ENCODE data around the gene MTO1. TPM values are rescaled to one million over a fixed set of nuclear protein-coding genes. Genes with fewer than 3 reads are reported as not detected.
"Not testable (repeated sequence)": the region's sequence is repeated elsewhere in the genome, so short reads cannot be mapped to it uniquely, and the experiment has no call there.

Gene MTO1
- total RNA-seq, 4 donors from 2014 or later: 12.9 to 34.3 (median 23.9) TPM

DNA sequence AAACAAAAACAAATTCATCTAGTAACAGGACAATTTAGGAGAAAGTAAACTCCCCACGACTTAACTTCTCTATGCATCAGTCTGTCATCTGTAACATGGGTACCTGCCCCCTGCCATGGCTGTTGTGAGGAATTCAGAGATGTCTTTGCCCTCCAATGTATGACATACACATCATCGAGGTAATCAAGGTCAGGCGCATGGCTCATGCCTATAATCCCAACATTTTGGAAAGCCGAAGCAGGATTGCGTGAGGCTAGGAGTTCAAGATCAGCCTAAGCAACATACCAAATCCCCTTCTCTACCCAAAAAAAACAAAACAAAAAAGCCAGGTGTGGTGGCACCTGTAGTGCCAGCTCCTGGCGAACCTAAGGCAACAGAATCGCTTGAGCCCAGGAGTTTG lies 50.3 kb downstream of the MTO1 start:
- no peak for DNase-seq (ENCODE audit: low spot score in 2 of 2)
- H3K4me3 ChIP-seq: no peak overlapping the region
- H3K27ac ChIP-seq: no peak overlapping the region
- 95% methylated on average over 7 of the region's 7 CpGs for WGBS
- H3K4me1 ChIP-seq: peaks cover 18% of the 10 kb centered on the region
- no peaks in the 10 kb centered on the region for H3K9me3 ChIP-seq
- no peak for TF ChIP-seq POLR2AphosphoS5 (IDR thresholded peaks at IDR 0.05)
- H3K36me3 ChIP-seq: peaks cover 30% of the 10 kb centered on the region
- no peaks in the 10 kb centered on the region for H3K27me3 ChIP-seq

DNA sequence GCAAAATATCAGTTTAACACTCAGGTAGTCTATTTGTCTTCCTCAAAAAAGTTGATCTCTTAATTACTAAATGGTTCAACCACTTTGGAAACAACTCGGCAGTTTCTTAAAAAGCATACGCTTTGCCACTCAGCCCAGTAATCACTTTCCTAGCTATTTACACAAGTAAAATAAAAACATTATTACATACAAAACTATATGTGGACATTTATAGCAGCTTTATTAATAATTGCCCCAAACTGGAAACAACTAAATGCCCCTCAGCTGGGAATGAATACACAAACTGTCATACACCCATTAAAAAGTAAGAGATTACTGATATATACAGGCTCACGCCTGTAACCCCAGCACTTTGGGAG lies 51.9 kb downstream of the MTO1 start:
- Histone ChIP-seq H3K27me3 (no peaks in the 10 kb centered on the region), H3K27ac (no peak overlapping the region), H3K9me3 (no peaks in the 10 kb centered on the region), H3K4me3 (no peak overlapping the region), H3K4me1 (peaks cover 31% of the 10 kb centered on the region), H3K36me3 (peaks cover 44% of the 10 kb centered on the region)
- WGBS: 66% methylated on average over 3 of the region's 3 CpGs
- TF ChIP-seq POLR2A (IDR thresholded peaks at IDR 0.05) (no peak), EP300 (IDR thresholded peaks at IDR 0.05) (no peak), POLR2AphosphoS5 (IDR thresholded peaks at IDR 0.05) (no peak)
- TF ChIP-seq, protein P1, sequence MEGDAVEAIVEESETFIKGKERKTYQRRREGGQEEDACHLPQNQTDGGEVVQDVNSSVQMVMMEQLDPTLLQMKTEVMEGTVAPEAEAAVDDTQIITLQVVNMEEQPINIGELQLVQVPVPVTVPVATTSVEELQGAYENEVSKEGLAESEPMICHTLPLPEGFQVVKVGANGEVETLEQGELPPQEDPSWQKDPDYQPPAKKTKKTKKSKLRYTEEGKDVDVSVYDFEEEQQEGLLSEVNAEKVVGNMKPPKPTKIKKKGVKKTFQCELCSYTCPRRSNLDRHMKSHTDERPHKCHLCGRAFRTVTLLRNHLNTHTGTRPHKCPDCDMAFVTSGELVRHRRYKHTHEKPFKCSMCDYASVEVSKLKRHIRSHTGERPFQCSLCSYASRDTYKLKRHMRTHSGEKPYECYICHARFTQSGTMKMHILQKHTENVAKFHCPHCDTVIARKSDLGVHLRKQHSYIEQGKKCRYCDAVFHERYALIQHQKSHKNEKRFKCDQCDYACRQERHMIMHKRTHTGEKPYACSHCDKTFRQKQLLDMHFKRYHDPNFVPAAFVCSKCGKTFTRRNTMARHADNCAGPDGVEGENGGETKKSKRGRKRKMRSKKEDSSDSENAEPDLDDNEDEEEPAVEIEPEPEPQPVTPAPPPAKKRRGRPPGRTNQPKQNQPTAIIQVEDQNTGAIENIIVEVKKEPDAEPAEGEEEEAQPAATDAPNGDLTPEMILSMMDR (IDR thresholded peaks at IDR 0.05): no peak
- no peak for DNase-seq (ENCODE audit: low spot score in 2 of 2)

DNA sequence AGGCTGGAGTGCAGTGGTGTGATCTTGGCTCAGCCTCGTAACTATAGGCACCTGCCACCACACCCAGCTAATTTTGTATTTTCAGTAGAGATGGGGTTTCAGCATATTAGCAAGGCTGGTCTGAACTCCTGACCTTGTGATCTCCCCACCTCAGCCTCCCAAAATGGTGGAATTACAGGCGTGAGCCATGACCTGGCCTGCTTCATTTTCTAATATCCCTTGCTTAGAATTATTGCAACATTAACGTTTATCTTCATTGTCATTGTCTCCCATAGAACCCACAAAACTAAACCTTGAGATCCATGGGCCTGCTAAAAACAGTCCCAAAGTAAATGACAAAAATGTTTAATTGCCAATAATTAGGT lies 53.2 kb downstream of the MTO1 start:
- TF ChIP-seq EP300 (IDR thresholded peaks at IDR 0.05) (no peak), POLR2AphosphoS5 (IDR thresholded peaks at IDR 0.05) (no peak)
- no peak overlapping the region for H3K27ac ChIP-seq
- H3K27me3 ChIP-seq: no peaks in the 10 kb centered on the region
- H3K4me1 ChIP-seq: peaks cover 42% of the 10 kb centered on the region
- peaks cover 55% of the 10 kb centered on the region for H3K36me3 ChIP-seq
- no peak for DNase-seq (ENCODE audit: low spot score in 2 of 2)
- no peak overlapping the region for H3K4me3 ChIP-seq
- H3K9me3 ChIP-seq: no peaks in the 10 kb centered on the region
- WGBS: 45% methylated on average over 3 of the region's 3 CpGs

DNA sequence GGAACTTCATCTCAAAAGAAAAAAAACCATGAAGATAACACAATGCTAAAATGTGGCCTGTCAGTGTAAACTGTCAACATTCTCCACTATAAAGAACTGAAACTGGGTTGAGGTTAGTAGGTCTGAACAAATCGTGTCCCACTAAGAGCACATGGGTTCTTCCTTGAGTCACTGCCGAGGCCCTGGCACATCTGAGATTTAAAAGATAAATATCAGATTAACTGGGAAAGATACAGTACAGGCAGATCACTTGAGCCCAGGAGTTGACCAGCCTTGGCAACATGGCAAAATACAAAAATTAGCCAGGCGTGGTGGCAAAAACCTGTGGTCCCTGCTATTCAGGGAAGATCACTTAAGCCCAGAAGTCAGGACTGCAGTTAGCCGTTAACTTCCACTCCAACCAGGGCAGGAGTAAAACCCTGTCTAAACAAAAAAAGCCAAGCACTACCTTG lies 53.7 kb downstream of the MTO1 start:
- H3K27me3 ChIP-seq: no peaks in the 10 kb centered on the region
- peaks cover 42% of the 10 kb centered on the region for H3K4me1 ChIP-seq
- H3K27ac ChIP-seq: no peak overlapping the region
- H3K4me3 ChIP-seq: no peak overlapping the region
- H3K9me3 ChIP-seq: no peaks in the 10 kb centered on the region
- no peak for DNase-seq (ENCODE audit: low spot score in 2 of 2)
- WGBS: 28% methylated on average over 4 of the region's 4 CpGs
- H3K36me3 ChIP-seq: peaks cover 55% of the 10 kb centered on the region
- TF ChIP-seq POLR2AphosphoS5 (IDR thresholded peaks at IDR 0.05) (no peak), EP300 (IDR thresholded peaks at IDR 0.05) (no peak), POLR2A (IDR thresholded peaks at IDR 0.05) (no peak)
- TF ChIP-seq, protein P1 (IDR thresholded peaks at IDR 0.05): no peak

DNA sequence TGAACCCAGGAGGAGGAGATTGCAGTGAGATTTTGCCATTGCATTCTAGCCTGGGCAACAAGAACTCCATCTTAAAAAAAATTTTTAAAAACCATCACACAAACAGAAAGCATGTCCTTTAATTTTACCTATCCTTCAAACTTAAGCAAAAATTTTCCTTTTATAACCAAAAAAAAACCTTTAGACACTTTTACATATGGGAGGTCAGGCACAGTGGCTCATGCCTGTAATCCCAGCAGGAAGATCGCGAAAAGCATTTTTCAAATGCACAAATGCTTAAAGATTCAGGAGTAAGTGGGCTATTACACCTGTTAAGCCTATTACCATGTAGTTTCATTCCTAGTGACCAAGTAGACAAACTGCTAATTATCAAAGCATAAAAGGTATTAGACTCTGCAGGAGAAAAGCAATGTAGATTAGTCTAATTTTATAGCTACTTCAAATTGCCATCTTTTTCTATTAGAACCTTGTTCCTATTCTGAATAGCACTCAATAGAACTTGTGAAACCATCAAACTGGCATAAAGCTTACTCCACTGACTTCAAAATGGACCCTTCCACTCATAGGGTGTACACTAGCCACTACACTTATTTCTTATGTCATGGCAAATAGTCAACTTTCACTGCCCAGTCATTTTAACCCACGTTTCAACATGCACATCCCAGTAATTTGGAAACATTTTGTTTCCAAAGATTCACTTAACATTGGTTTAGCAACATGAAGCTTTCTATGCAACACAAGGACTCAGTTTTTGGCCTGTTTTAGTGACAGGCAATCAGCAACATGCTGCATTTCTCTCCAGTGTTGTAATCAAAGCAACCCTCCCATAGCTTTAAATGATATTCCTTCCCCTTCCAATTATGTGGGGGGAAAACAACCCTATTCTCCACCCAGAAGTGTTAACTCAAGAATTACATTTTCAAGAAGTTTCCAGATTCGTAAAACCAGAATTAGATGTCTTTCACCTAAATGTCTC lies 55.3 kb downstream of the MTO1 start:
- Histone ChIP-seq H3K27ac (peak overlapping the region; percentile 14), H3K27me3 (no peaks in the 10 kb centered on the region), H3K4me1 (peaks cover 43% of the 10 kb centered on the region), H3K9me3 (no peaks in the 10 kb centered on the region), H3K36me3 (peaks cover 55% of the 10 kb centered on the region), H3K4me3 (peak overlapping the region; percentile 18)
- WGBS: 48% methylated on average over 4 of the region's 4 CpGs
- no peak for TF ChIP-seq EP300 (IDR thresholded peaks at IDR 0.05)
- no peak for DNase-seq (ENCODE audit: low spot score in 2 of 2)

DNA sequence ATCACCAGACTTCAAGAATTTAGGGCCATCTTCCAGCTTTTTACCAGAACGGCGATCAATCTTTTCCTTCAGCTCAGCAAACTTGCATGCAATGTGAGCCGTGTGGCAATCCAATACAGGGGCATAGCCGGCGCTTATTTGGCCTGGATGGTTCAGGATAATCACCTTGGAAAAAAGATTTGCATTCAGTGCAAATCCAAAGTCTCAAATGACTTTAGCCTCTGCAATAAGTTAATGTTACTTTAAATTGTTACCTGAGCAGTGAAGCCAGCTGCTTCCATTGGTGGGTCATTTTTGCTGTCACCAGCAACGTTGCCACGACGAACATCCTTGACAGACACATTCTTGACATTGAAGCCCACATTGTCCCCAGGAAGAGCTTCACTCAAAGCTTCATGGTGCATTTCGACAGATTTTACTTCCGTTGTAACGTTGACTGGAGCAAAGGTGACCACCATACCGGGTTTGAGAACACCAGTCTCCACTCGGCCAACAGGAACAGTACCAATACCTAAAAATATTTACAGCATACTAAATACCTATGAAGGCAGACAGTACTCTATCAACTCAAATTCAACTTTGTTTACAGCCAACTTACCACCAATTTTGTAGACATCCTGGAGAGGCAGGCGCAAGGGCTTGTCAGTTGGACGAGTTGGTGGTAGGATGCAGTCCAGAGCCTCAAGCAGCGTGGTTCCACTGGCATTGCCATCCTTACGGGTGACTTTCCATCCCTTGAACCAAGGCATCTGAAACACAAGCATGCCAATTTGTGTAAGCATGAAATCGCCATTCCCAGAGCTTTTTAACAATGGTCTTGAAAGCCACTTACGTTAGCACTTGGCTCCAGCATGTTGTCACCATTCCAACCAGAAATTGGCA lies 56.8 kb downstream of the MTO1 start:
- TF ChIP-seq POLR2AphosphoS5 (IDR thresholded peaks at IDR 0.05): peak in 1 of 3 donors; percentile 74
- H3K36me3 ChIP-seq: peaks cover 46% of the 10 kb centered on the region
- peak overlapping the region; percentile 93 for H3K4me3 ChIP-seq
- H3K27me3 ChIP-seq; H3K27ac ChIP-seq; DNase-seq (ENCODE audit: low spot score in 2 of 2); H3K9me3 ChIP-seq: not testable (repeated sequence)
- 18% methylated on average over 19 of the region's 19 CpGs for WGBS
- peaks cover 58% of the 10 kb centered on the region for H3K4me1 ChIP-seq

DNA sequence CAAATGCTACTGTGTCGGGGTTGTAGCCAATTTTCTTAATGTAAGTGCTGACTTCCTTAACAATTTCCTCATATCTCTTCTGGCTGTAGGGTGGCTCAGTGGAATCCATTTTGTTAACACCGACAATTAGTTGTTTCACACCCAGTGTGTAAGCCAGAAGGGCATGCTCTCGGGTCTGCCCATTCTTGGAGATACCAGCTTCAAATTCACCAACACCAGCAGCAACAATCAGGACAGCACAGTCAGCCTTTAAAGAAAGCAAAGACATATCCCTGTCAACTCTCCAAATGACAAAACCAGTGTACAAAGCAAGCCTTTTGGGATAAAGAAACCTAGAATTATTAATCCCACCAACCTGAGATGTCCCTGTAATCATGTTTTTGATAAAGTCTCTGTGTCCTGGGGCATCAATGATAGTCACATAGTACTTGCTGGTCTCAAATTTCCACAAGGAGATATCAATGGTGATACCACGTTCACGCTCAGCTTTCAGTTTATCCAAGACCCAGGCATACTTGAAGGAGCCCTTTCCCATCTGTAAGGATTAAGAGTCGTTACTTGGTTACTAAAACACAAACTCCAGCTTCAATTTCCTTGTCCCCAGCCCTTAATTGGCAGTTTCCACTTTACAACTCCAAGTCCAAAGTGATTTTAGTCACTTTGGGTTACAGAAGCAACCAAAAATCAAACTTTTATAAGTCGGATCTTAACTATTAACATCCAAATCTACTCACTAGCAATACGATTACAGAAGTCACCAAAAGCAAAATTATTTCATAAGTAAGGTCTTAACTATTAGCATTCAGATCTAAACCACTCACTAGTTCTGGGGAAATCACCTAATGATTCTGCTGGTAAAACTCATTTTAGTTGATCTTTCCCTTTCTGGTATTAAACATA lies 57.7 kb downstream of the MTO1 start:
- H3K4me1 ChIP-seq: peaks cover 64% of the 10 kb centered on the region
- H3K27me3 ChIP-seq; H3K9me3 ChIP-seq; DNase-seq (ENCODE audit: low spot score in 2 of 2): not testable (repeated sequence)
- peak overlapping the region; percentile 93 for H3K4me3 ChIP-seq
- peaks cover 42% of the 10 kb centered on the region for H3K36me3 ChIP-seq
- 6% methylated on average over 7 of the region's 8 CpGs for WGBS
- H3K27ac ChIP-seq: peak overlapping the region; percentile 99
